SK-N-SH (cell line): ENCODE results near the gene FADS3. TPM values are rescaled to one million over a fixed set of nuclear protein-coding genes. Genes with fewer than 3 reads are reported as not detected.

Experiments used
- CTCF ChIA-PET: fragments of 300-600, 350-600 bp; formaldehyde crosslinking; extraction: SDS; loops from one replicate; lab custom pipeline; 2021; lab: Yijun Ruan, JAX
- POLR2A ChIA-PET: fragments of 350-600 bp; sonication (Branson Sonifier 250); formaldehyde crosslinking; extraction: SDS; loops from one replicate; lab custom pipeline; 2020; ENCODE audit warnings: antibody characterized with exemption, inconsistent platforms; lab: Yijun Ruan, JAX
- DNase-seq: peaks from one replicate; pipeline ENCODE4 v3.0.0; 2012
- H2AFZ ChIP-seq: fragments of 200-600 bp; sonication (generic); 2 replicates; pipeline ENCODE4 v1.8.1; 2016; ENCODE audit warnings: antibody characterized with exemption, mild to moderate bottlenecking, low read depth
- H3F3A ChIP-seq: fragments of 200-600 bp; sonication (generic); replicated peaks from 2 replicates; pipeline ENCODE3; 2016; ENCODE audit warnings: antibody characterized with exemption, mild to moderate bottlenecking; ENCODE audit not compliant: insufficient read depth
- H3K27ac ChIP-seq, 2 experiments: fragments of 200-500 bp in 1 of 2; fragments of 200-600 bp in 1 of 2; sonication (Bioruptor generic) in 1 of 2; sonication (generic), shearing (Covaris generic) in 1 of 2; 2 replicates each; pipeline versions ENCODE4 v1.5.1 to v1.6.1; 2014 to 2016; ENCODE audit warnings: low read depth in 2 of 2, inconsistent platforms in 1 of 2, low read length in 1 of 2, mild to moderate bottlenecking in 1 of 2, mixed read lengths in 1 of 2
- H3K27me3 ChIP-seq: fragments of 200-600 bp; sonication (generic), shearing (Covaris generic); 2 replicates; pipeline ENCODE4 v1.6.1; 2016; ENCODE audit warnings: mixed run types; ENCODE audit not compliant: insufficient read depth
- H3K36me3 ChIP-seq, 2 experiments: fragments of 200-500 bp in 1 of 2; fragments of 200-600 bp in 1 of 2; sonication (Bioruptor generic) in 1 of 2; sonication (generic) in 1 of 2; replicated peaks in 1 of 2; 2 replicates each; pipeline versions ENCODE3 to v1.5.1; 2014 to 2016; ENCODE audit warnings: low read length in 1 of 2, mild to moderate bottlenecking in 1 of 2; ENCODE audit not compliant: insufficient read depth in 2 of 2, control insufficient read depth in 1 of 2
- H3K4me1 ChIP-seq, 2 experiments: fragments of 200-500 bp in 1 of 2; fragments of 200-600 bp in 1 of 2; sonication (Bioruptor generic) in 1 of 2; sonication (generic), shearing (Covaris generic) in 1 of 2; 2 replicates each; pipeline versions ENCODE4 v1.5.1 to v1.6.1; 2014 to 2016; ENCODE audit warnings: low read depth in 1 of 2, low read length in 1 of 2, mixed run types in 1 of 2; ENCODE audit not compliant: insufficient read depth in 2 of 2, control insufficient read depth in 1 of 2
- H3K4me2 ChIP-seq: fragments of 200-600 bp; sonication (generic), shearing (Covaris generic); 2 replicates; pipeline ENCODE4 v1.6.1; 2017; ENCODE audit warnings: mixed run types
- H3K4me3 ChIP-seq, 2 experiments: fragments of 200-500 bp in 1 of 2; fragments of 200-600 bp in 1 of 2; sonication (Bioruptor generic) in 1 of 2; sonication (generic), shearing (Covaris generic) in 1 of 2; 2 replicates each; pipeline versions ENCODE4 v1.5.1 to v1.8.1; 2014 to 2016; ENCODE audit warnings: low read depth in 2 of 2, inconsistent platforms in 1 of 2, low read length in 1 of 2, mild to moderate bottlenecking in 1 of 2, mixed read lengths in 1 of 2, moderate library complexity in 1 of 2
- H3K79me2 ChIP-seq: fragments of 200-600 bp; sonication (generic); 2 replicates; pipeline ENCODE4 v1.8.1; 2017; ENCODE audit warnings: mild to moderate bottlenecking; ENCODE audit not compliant: insufficient read depth
- H3K9ac ChIP-seq: fragments of 200-600 bp; sonication (generic); 2 replicates; pipeline ENCODE4 v1.6.1; 2017; ENCODE audit warnings: mixed run types
- H3K9me2 ChIP-seq: fragments of 200-600 bp; sonication (generic); 2 replicates; pipeline ENCODE4 v1.6.1; 2017; ENCODE audit warnings: mixed run types
- H3K9me3 ChIP-seq: fragments of 200-600 bp; sonication (generic); 2 replicates; pipeline ENCODE4 v1.6.1; 2017; ENCODE audit warnings: mixed run types, mild to moderate bottlenecking, moderate library complexity
- H4K20me1 ChIP-seq: fragments of 200-600 bp; sonication (generic); 2 replicates; pipeline ENCODE4 v1.6.1; 2017; ENCODE audit warnings: mild to moderate bottlenecking, mixed run types; ENCODE audit not compliant: insufficient read depth
- CHD2 ChIP-seq: fragments of 150-350 bp; IDR thresholded peaks from 2 replicates; pipeline ENCODE4 v1.6.1; 2018; ENCODE audit warnings: low read length; ENCODE audit not compliant: partially characterized antibody
- EP300 ChIP-seq, 2 experiments: IDR thresholded peaks; 2 replicates each; pipeline versions ENCODE4 v1.4.0 to v1.6.1; 2012; ENCODE audit warnings: borderline replicate concordance in 1 of 2, low read depth in 1 of 2, low read length in 1 of 2
- EZH2phosphoT487 ChIP-seq: fragments of 200-600 bp; sonication (generic); IDR thresholded peaks from 2 replicates; pipeline ENCODE4 v1.6.1; 2017; ENCODE audit warnings: low read depth, mixed run types, mild to moderate bottlenecking, antibody characterized with exemption, moderate library complexity, borderline replicate concordance
- FOXM1 ChIP-seq: IDR thresholded peaks from 2 replicates; pipeline ENCODE4 v1.4.0; 2012; ENCODE audit warnings: low read depth, mild to moderate bottlenecking
- GABPA ChIP-seq: IDR thresholded peaks from 2 replicates; pipeline ENCODE4 v1.4.0; 2012; ENCODE audit warnings: low read depth, mild to moderate bottlenecking
- JUND ChIP-seq: IDR thresholded peaks from 2 replicates; pipeline ENCODE4 v1.4.0; 2012
- MEF2A ChIP-seq: IDR thresholded peaks from 2 replicates; pipeline ENCODE4 v1.4.0; 2012; ENCODE audit warnings: low read depth, borderline replicate concordance
- MXI1 ChIP-seq: IDR thresholded peaks from 2 replicates; pipeline ENCODE4 v1.6.1; 2012; ENCODE audit warnings: mild to moderate bottlenecking, low read depth, low read length, improper control_type of control experiment
- NRF1 ChIP-seq: IDR thresholded peaks from 2 replicates; pipeline ENCODE4 v1.6.1; 2012; ENCODE audit warnings: low read depth, mild to moderate bottlenecking, low read length
- POLR2AphosphoS5 ChIP-seq: IDR thresholded peaks from 2 replicates; pipeline ENCODE4 v1.6.1; 2012; ENCODE audit warnings: low read depth, low read length
- RCOR1 ChIP-seq: fragments of 150-350 bp; IDR thresholded peaks from 2 replicates; pipeline ENCODE4 v1.6.1; 2017; ENCODE audit warnings: antibody characterized with exemption, low read length
- RXRA ChIP-seq: IDR thresholded peaks from 2 replicates; pipeline ENCODE4 v1.4.0; 2012; ENCODE audit warnings: low read depth, mild to moderate bottlenecking, borderline replicate concordance
- TAF1 ChIP-seq: IDR thresholded peaks from 2 replicates; pipeline ENCODE4 v1.6.1; 2012; ENCODE audit warnings: low read depth, mild to moderate bottlenecking, low read length, moderate library complexity, borderline replicate concordance
- TCF12 ChIP-seq: IDR thresholded peaks from 2 replicates; pipeline ENCODE4 v1.4.0; 2012
- WGBS: methylation state at CpG from one replicate; pipeline ENCODE4 v1.1.6; 2017; ENCODE audit warnings: low lambda C conversion rate; 5-methylcytosine and 5-hydroxymethylcytosine counted together
- polyA plus RNA-seq, 3 experiments: library from polyadenylated mRNA; depleted of rRNA; stranded (reverse); fragments of >200 nt; gene quantifications; 2 replicates each; pipeline ENCODE4 v1.2.3, GENCODE V29; 2012
- TF ChIP-seq, protein P1 (sequence below): fragments of 150-350 bp; IDR thresholded peaks from 2 replicates; pipeline ENCODE4 v1.6.1; 2016; ENCODE audit warnings: mild to moderate bottlenecking, low read depth, low read length
- TF ChIP-seq, protein P2 (sequence below): IDR thresholded peaks from 2 replicates; pipeline ENCODE4 v1.4.0; 2012; ENCODE audit warnings: low read depth

The FADS3 gene
- polyA plus RNA-seq, 1 of the 3 experiments (the other 2 are of a cell fraction) = 93.3 TPM

DNA sequence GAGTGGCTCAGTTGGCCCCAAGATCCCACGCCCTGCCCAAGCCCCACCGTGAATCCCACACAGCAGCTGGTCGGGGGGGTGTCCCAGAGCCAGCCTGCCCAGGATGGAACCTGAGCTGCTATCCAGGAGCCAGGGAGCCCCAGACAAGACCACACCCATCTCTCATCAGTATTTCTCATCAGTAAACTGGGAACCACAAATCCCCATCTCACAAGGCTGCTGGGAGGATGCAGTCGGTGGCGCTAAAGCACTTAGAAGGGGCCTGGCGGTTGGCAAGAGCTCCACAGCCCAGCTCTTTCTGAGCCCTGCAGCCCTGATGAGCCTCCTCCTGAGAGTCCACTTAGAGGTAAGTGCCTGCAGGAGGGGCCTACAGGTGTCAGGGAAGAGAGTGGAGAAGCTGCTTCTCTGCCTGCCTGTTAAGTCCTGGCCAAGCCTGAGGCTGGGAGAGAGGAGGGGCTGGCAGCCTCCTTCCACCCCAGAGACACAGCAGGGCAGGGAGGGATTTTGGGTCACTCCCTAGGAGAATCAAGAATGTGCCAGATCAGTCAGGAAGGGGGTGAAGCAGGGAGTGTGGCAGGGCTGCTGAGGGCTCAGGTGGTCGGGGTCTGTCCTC is 6.1 kb downstream of the FADS3 start:
- no peak for DNase-seq
- Histone ChIP-seq H2AFZ (no peak overlapping the region), H3K4me2 (no peak overlapping the region), H4K20me1 (peaks cover 7% of the 10 kb centered on the region; the same call in 1 of the 2 replicates), H3K4me3 (no peak overlapping the region), H3K27ac (no peak overlapping the region), H3K79me2 (peaks cover 43% of the 10 kb centered on the region), H3K9ac (no peak overlapping the region), H3K4me1 (peaks cover 7 to 11% of the 10 kb centered on the region in 2 experiments; a peak in 3 of 4 replicates), H3F3A (peaks cover 12% of the 10 kb centered on the region), H3K9me3 (no peaks in the 10 kb centered on the region), H3K36me3 (no peaks in the 10 kb centered on the region), H3K27me3 (no peaks in the 10 kb centered on the region), H3K9me2 (no peaks in the 10 kb centered on the region)
- 91% methylated on average over 4 of the region's 7 CpGs for WGBS
- TF ChIP-seq CHD2 = no peak
- ChIA-PET POLR2A (no interaction called here), CTCF (interaction anchor here (0.7 to 6.9 kb wide), 8 partner anchors 9 to 223 kb away, joined by 3 to 64 read pairs (median 12); no protein-coding TSS in a partner anchor)

DNA sequence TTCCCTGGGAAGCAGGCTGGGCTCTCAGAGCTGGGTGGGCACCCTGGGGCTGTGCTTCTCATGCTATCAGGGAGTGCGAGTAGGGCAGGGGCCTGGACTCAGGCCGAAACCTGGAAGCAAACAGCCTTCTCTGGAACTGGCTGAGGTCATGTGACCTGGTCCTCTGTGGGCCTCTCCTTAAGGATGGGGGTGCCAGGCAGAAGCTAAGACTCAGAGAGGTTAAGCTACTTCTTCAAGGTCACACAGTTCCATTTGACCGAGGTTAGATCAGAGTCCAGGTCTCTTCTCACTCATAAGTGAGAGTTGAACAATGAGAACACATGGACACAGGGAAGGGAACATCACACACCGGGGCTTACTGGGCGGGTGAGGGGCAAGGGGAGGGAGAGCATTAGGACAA is 7.4 kb downstream of the FADS3 start:
- H3K36me3 ChIP-seq = peaks cover 0 to 2% of the 10 kb centered on the region in 2 experiments
- POLR2A ChIA-PET = no interaction called here
- DNase-seq = no peak
- H3K4me2 ChIP-seq = no peak overlapping the region
- no peaks in the 10 kb centered on the region for H3K9me3 ChIP-seq
- H3F3A ChIP-seq = peaks cover 12% of the 10 kb centered on the region
- H3K4me1 ChIP-seq = peaks cover 4 to 11% of the 10 kb centered on the region in 2 experiments; a peak in 3 of 4 replicates
- H3K9ac ChIP-seq = no peak overlapping the region
- H3K4me3 ChIP-seq = no peak overlapping the region
- CTCF ChIA-PET = interaction anchor here (1.2 to 6.9 kb wide), 7 partner anchors 9 to 198 kb away, joined by 5 to 64 read pairs (median 16); no protein-coding TSS in a partner anchor
- H3K27me3 ChIP-seq = no peaks in the 10 kb centered on the region
- TF ChIP-seq, protein P1, sequence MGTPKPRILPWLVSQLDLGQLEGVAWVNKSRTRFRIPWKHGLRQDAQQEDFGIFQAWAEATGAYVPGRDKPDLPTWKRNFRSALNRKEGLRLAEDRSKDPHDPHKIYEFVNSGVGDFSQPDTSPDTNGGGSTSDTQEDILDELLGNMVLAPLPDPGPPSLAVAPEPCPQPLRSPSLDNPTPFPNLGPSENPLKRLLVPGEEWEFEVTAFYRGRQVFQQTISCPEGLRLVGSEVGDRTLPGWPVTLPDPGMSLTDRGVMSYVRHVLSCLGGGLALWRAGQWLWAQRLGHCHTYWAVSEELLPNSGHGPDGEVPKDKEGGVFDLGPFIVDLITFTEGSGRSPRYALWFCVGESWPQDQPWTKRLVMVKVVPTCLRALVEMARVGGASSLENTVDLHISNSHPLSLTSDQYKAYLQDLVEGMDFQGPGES = no peak
- TF ChIP-seq GABPA (no peak), POLR2AphosphoS5 (no peak), JUND (no peak), FOXM1 (no peak), MEF2A (no peak), TAF1 (no peak), EZH2phosphoT487 (no peak), RCOR1 (no peak), RXRA (no peak), MXI1 (no peak), TCF12 (no peak), EP300 (IDR thresholded peaks at IDR 0.05; ENCODE audit: borderline replicate concordance in 1 of 2, low read depth in 1 of 2, low read length in 1 of 2) (no peak), NRF1 (no peak)
- TF ChIP-seq, protein P2, sequence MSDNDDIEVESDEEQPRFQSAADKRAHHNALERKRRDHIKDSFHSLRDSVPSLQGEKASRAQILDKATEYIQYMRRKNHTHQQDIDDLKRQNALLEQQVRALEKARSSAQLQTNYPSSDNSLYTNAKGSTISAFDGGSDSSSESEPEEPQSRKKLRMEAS = no peak
- H2AFZ ChIP-seq = no peak overlapping the region
- peaks cover 30% of the 10 kb centered on the region; the same call in 1 of the 2 replicates for H3K79me2 ChIP-seq
- H4K20me1 ChIP-seq = peaks cover 7% of the 10 kb centered on the region; the same call in 1 of the 2 replicates
- H3K27ac ChIP-seq = no peak overlapping the region
- no peaks in the 10 kb centered on the region for H3K9me2 ChIP-seq
- 93% methylated on average over 5 of the region's 5 CpGs for WGBS
